Right lobe of liver (tissue), 6 donors: Measurements from ENCODE around the gene FUT4. TPM values are rescaled to one million over a fixed set of nuclear protein-coding genes. Genes with fewer than 3 reads are reported as not detected.

Source experiments
- ATAC-seq, 4 donors: fragments of 200-7000 bp; cut with Tn5 transposase; one replicate each; pipeline ENCODE4 v1.9.1; 2020; ENCODE audit warnings: mild to moderate bottlenecking in 4 of 4, moderate library complexity in 4 of 4
- DNase-seq, 3 donors: peaks; one replicate each; pipeline ENCODE4 v3.0.0-alpha.2; 2020
- H3K27ac ChIP-seq, 3 donors: fragments of 200-600 bp; one replicate each; pipeline ENCODE4 v1.8.0; 2022
- H3K27me3 ChIP-seq, 2 donors: fragments of 200-600 bp; one replicate each; pipeline ENCODE4 v1.8.0; 2022
- H3K36me3 ChIP-seq, 4 donors: fragments of 200-600 bp; sonication (generic) in 1 of 4; one replicate each; pipeline versions ENCODE4 v1.5.1 to v1.8.0; 2017 to 2022; ENCODE audit warnings: control low read depth in 1 of 4
- H3K4me1 ChIP-seq, 4 donors: fragments of 200-600 bp; sonication (generic) in 1 of 4; one replicate each; pipeline versions ENCODE4 v1.5.1 to v1.8.0; 2017 to 2022; ENCODE audit warnings: control low read depth in 1 of 4
- H3K4me3 ChIP-seq, 3 donors: fragments of 200-600 bp; one replicate each; pipeline ENCODE4 v1.8.0; 2022
- H3K9me3 ChIP-seq, 4 donors: fragments of 200-600 bp; sonication (generic) in 1 of 4; one replicate each; pipeline versions ENCODE4 v1.5.1 to v1.8.0; 2017 to 2022; ENCODE audit warnings: control low read depth in 1 of 4
- POLR2A ChIP-seq: fragments of 450-650 bp; IDR thresholded peaks from one replicate; pipeline ENCODE4 v1.6.1; 2017; ENCODE audit warnings: antibody characterized with exemption, mild to moderate bottlenecking
- WGBS: methylation state at CpG from one replicate; pipeline ENCODE4 v1.1.6; 2018; ENCODE audit warnings: low coverage, low lambda C conversion rate; ENCODE audit not compliant: insufficient coverage; ENCODE audit errors: missing lambda C conversion rate; 5-methylcytosine and 5-hydroxymethylcytosine counted together
- intact Hi-C, 2 donors: fragments of 100-400 bp; cut with DNase I; formaldehyde crosslinking; loops; one replicate each; pipeline versions ENCODE4 v1.11.2 to v1.14.1; 2022
- total RNA-seq, 6 experiments: library from RNA; depleted of rRNA in 2 of 6; stranded (reverse); fragments of >200 nt in 2 of 6; fragmentation: NEBNext Ultra II Directional in 3 of 6; extraction: Animal tissue kit (Norgen Biotek cat#: 25700) in 3 of 6; gene quantifications; one replicate each; pipeline versions ENCODE4 v1.1.0 to v1.2.4, GENCODE V29; 2016 to 2023
- TF ChIP-seq, protein P1 (sequence below), 4 donors: fragments of 200-600 bp in 3 of 4; fragments of 450-650 bp in 1 of 4; IDR thresholded peaks; one replicate each; pipeline versions ENCODE4 v1.5.1 to v1.8.0; 2016 to 2022; ENCODE audit warnings: antibody characterized with exemption in 4 of 4, mild to moderate bottlenecking in 2 of 4
- donor health status: DM: no; HTN: yes; CAD: no.
- donor health status: DM: no; HTN: no; CAD: no.
- donor health status: DM: no; HTN: no; CAD: no.
- donor health status: DM: no; HTN: yes; CAD: no.
- donor health status: DM: no; HTN: yes; CAD: no.

Gene FUT4
- total RNA-seq, 6 experiments from 2014 or later, result 0.90 to 3.1 (median 2.0) TPM

DNA sequence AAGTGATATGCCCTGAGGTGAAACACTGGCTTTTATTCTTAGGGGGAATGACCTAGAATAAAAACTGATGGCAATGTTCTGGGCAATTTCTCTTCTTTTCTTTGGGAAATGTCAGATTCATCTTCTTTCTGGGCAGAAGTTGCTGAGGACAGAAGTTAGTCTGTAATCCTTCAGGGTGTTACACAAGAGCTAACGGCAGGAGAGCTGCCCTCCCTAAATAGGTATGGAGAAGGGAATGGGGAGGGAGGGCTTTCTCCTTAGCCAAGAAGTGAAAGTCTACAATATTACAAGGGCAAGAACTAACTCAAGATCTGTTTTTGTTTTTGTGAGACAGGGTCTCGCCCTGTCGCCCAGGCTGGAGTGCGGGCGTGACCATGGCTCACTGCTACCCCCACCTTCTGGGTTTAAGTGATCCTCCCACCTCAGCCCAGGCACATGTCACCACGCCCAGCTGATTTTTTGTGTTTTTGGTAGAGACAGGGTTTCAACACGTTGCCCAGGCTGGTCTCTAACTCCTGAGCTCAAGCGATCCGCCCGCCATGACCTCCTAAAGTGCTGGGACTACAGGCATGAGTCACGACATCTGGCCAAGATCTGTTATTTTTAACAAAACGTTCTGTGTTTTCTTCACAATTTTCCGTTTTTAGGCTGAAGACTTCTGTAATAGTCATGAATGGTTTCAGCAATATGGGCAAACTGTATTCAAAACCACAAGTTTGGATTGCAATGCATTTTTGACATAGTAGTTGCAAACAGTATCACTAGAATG lies 30.7 kb downstream of the FUT4 start:
- Histone ChIP-seq H3K36me3 (no peaks in the 10 kb centered on the region), H3K27ac (no peak overlapping the region), H3K4me3 (no peak overlapping the region), H3K4me1 (no peaks in the 10 kb centered on the region), H3K27me3 (no peaks in the 10 kb centered on the region), H3K9me3 (no peaks in the 10 kb centered on the region)
- 52% methylated on average over 8 of the region's 13 CpGs for WGBS
- intact Hi-C loops, result no loop called here
- no peak for TF ChIP-seq POLR2A
- TF ChIP-seq, protein P1, sequence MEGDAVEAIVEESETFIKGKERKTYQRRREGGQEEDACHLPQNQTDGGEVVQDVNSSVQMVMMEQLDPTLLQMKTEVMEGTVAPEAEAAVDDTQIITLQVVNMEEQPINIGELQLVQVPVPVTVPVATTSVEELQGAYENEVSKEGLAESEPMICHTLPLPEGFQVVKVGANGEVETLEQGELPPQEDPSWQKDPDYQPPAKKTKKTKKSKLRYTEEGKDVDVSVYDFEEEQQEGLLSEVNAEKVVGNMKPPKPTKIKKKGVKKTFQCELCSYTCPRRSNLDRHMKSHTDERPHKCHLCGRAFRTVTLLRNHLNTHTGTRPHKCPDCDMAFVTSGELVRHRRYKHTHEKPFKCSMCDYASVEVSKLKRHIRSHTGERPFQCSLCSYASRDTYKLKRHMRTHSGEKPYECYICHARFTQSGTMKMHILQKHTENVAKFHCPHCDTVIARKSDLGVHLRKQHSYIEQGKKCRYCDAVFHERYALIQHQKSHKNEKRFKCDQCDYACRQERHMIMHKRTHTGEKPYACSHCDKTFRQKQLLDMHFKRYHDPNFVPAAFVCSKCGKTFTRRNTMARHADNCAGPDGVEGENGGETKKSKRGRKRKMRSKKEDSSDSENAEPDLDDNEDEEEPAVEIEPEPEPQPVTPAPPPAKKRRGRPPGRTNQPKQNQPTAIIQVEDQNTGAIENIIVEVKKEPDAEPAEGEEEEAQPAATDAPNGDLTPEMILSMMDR (IDR thresholded peaks at IDR 0.05), result no peak
- DNase-seq, result no peak
- no peak for ATAC-seq

DNA sequence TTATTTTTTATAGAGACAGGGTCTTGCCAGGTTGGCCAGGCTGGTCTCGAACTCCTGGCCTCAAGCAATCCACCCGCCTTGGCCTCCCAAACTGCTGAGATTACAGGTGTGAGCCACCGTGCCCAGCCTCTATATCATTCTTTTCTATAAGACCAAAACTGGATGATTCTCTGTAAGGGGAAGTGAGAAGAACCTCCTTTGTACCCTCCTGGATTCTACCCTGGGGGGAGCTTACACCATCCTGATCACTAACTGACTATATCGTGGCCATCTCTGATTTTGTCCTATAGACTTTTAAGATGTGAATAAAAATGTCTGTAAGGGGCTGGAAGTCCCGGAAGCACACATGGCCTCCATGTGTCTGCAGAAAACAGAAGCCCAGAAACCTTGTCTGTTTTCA lies 32.6 kb downstream of the FUT4 start:
- no peak for DNase-seq
- no peaks in the 10 kb centered on the region for H3K4me1 ChIP-seq
- H3K9me3 ChIP-seq, result no peaks in the 10 kb centered on the region
- H3K27ac ChIP-seq, result no peak overlapping the region
- no peaks in the 10 kb centered on the region for H3K36me3 ChIP-seq
- H3K4me3 ChIP-seq, result no peak overlapping the region
- WGBS, result 72% methylated on average over 5 of the region's 5 CpGs
- H3K27me3 ChIP-seq, result no peaks in the 10 kb centered on the region
- intact Hi-C loops, result no loop called here
- no peak for ATAC-seq
- no peak for TF ChIP-seq POLR2A
- TF ChIP-seq, protein P1 (IDR thresholded peaks at IDR 0.05), result no peak

DNA sequence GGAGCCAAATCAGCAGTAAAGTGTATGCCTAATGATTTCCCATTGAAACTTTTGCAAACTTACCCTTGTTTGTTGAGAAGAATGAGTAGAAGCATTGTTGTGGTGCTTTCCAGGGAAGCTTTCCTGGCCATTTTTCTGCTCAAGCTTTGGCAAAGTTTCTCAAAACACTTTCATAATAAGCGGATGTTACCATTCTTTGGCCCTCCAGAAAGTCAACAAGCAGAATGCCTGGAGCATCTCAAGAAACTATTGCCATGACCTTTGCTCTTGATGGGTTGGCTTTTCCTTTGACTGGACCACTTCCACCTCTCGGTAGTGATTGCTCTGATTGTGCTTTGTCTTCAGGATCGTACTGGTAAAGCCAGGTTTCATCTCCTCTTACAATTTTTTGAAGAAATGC lies 34.1 kb downstream of the FUT4 start:
- ATAC-seq (no peak), DNase-seq (no peak)
- Histone ChIP-seq H3K27ac (no peak overlapping the region), H3K36me3 (no peaks in the 10 kb centered on the region), H3K4me3 (no peak overlapping the region), H3K9me3 (no peaks in the 10 kb centered on the region), H3K4me1 (no peaks in the 10 kb centered on the region), H3K27me3 (no peaks in the 10 kb centered on the region)
- intact Hi-C loops, result no loop called here
- no peak for TF ChIP-seq POLR2A
- TF ChIP-seq, protein P1 (IDR thresholded peaks at IDR 0.05), result no peak
- WGBS, result 84% methylated on average over 3 of the region's 3 CpGs

DNA sequence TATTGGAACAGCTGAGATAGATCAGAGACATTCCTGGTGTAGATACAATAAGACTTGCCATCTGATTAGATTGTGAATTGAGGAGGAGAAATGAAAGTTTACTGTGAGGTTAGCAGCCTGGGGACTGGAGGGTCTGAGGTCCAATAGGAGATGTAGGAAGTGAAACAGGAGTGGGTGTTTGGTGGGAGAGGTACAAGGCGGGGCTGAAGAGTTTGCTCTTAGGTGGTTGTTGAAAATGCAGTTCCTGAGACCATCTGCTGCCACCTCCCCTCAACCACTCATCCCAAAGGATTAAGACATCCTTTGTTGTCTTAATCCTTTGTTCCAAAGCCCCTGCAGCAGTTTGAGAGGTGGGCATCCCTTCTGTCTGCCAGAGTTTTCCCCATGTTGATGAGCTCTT lies 38.2 kb downstream of the FUT4 start:
- H3K4me3 ChIP-seq, result no peak overlapping the region
- H3K27me3 ChIP-seq, result no peaks in the 10 kb centered on the region
- 20% methylated on average over 1 of the region's 1 CpG for WGBS
- no peak overlapping the region for H3K27ac ChIP-seq
- intact Hi-C loops, result no loop called here
- DNase-seq (no peak), ATAC-seq (no peak)
- H3K4me1 ChIP-seq, result no peaks in the 10 kb centered on the region
- H3K9me3 ChIP-seq, result no peaks in the 10 kb centered on the region
- no peak for TF ChIP-seq POLR2A
- TF ChIP-seq, protein P1 (IDR thresholded peaks at IDR 0.05), result no peak
- no peaks in the 10 kb centered on the region for H3K36me3 ChIP-seq
